IPS DF 4.7 (cell line): ENCODE data around the gene TMPRSS3.
A peak's percentile ranks its signal among the peaks of the same experiment; 100 is the strongest.

Source experiments
- DNase-seq: peaks from one replicate; pipeline ENCODE4 v3.0.0-alpha.2; 2013; ENCODE audit warnings: low spot score; ENCODE audit errors: extremely low read depth

Gene TMPRSS3

DNA sequence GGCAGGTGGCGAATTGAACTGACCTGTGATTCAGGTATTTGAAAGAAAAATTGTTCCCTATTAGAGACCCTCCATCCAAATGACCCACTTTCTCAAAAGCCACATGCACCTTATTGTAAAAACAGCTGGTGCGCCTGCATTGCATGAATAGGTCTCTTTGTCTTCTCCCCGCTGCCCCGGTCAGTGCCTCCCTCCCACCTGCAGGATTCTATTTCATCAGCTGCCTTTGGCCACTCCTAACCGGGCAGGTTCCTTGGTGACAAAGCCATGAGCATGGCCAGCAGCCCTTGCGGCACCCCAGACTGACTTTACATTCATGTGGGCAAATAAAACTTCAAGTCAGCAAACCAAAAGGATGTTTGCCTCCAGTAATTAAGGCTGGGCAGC, 6.4 kb downstream of the TMPRSS3 start:
- DNase-seq = no peak

DNA sequence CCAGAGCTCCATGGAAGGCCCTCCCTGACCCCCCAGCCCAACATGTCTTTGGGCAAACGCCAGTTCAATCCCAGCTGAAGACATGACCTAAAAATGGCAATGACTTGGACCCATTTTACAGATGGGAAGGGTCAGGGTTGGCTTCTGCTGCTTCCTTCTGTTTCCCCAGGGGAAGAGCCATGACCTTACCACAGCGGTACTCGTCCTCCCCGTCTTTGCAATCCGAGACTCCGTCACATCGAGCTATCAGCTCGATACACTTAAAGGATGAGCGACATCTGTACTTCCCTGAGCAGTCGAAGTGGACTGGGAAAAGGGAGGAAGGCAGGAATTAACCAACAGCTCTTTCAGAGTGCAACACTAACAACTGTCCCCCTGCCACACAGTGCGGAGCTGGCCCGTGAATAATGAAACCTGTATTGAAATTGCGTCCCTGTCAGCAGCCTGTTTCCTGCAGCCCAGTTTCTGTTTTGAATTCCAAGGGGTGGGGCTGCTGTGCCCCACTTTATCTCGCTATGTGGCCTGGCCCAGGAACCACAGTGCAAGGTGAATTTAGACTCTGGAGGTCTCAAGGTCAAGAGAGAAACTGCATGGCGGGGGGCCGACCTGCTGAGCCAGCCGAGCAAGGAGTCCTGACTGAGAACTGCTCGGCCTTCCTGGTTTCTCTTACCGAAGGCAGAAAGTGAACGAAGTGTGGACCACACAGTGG, 7.0 kb downstream of the TMPRSS3 start:
- no peak for DNase-seq

DNA sequence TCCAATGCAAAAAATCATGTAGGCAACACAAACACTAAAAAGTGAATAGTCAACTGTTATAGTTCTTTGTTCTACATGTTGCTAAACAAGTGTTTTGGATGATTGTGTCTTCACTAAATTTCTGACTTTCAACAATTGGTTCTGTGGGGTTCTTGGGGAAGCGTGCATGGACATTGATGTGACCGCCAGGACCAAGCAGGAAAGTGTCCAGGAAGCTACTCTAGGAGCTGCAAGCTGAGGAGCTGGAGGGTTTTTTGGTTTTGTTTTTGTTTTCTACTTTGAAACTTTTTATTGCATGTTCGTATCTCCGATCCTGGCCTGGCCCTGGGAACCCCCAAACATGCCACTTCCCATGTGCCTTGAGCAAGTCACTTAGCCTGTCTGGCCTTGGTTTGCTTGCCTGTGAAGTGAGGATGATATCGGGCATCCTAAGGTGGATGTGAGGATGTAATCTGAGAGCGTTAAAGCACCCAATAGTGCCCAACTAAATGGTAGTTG, 8.0 kb downstream of the TMPRSS3 start:
- no peak for DNase-seq

DNA sequence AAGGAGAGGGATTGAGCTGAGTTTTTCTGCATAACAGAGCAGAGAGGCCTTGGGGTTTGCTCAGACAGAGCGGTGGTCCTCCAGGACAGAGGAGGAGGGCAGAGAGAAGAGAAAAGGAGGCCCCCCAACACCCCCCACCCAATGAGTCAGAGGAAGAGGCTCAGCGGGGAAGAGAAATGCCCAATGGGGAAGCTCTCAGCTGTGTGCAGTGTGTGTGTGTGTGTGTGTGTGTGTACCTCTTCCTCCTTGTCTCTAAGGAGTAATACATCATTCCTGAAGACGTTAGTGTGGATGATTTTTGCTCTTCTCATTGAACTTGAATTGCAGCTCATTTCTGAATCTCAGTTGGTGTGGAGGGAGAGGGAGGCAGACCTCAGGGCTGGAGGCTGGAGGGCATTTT, 8.7 kb downstream of the TMPRSS3 start:
- no peak for DNase-seq

DNA sequence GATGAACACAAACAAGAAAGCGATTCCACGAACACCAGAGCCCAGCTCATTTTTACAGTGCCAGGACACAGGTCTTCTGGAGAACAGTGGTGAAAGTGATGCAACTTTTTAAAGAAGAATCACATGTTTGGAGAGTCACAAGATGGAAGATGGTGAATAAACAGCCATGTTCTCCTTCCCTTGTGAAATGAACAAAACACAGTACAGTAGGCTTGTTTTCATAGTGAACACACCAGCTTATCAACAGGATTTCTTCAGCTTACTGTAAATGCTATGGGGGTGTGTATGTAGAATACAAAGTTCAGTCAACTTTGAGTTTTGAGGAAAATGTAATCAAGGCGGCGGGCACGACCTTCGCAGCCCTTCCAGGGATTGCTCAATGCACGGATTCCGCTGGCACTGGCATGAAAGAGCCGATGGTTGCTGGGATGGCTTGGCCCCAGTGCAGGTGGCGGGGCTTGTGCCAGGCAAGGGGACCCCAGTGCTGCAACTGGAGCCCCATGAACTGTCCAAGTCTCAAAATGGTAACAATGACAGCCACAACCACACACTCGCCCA, 9.7 kb downstream of the TMPRSS3 start:
- DNase-seq = no peak

DNA sequence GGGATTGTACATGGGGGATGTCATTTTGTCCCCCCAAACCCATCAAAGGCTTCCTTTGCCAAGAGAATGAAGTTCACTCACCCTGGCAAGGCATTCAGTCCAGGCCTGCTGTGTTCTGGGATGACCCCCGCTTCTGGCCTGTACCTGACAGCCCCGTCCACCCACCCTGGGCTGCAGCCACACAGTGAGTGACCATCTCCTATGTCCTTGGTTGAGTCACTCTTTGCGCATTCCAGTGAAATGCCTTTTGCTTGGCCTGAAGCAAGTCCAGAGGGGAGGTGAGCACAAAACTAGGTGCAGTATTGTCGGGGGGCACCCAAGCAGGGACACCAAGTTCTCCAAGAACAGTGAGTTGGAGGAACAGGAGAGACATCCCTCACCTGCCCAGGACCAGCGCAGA, 10.2 kb downstream of the TMPRSS3 start:
- DNase-seq = no peak

DNA sequence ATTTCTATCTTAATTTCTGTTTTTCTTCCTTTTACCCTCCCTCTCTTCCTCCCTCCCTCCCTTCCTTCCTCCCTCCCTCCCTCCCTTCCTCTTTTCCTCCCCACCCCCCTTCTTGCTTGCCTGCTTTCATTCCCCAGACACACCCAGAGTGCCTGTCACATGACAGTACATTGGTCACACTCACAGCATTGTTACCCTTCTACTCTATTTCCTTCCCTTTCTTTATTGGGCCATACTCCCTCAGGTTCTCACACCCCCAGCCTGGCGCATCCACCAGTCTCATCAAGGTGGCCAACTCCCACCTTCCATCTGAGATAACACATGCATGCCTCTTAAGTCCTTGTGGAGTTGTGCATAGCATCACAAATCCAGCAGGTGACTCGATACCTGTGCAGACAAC, 10.9 kb downstream of the TMPRSS3 start:
- DNase-seq = no peak

DNA sequence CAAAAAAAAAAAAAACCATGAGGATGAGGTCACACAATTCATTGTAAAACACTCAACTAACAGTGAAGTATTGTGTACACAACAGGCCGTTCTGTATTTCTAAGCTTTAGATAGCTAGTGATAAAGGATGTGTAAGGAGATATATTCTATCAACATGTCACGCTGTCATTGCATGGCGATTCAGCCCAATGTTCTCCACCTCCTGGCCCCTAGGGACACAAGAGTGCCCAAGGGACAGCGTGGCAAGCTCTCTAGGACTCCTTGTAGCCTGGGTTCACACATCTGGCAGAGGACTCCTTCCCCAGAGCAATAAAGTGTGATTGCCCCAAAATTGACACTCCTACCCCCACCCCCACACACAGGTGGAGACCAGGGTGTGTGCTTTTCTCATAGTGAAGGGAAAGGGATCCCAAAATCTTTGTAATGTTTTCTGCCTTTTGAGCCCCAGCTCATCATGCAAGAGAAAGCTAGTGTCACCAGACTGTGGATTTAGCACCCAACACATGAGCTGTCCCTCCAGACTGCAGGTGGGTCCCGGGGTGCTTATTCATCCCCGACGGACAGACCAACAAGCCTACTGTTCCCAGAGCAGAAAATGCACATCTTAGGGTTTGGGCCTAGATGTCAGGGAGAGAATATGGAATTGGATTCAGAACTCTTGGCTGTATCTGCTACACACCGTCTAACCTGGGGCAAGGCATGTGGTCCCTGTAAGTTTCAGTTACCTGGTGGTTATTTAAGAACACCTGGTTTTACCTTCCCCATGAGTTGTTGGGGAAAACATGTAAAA, 11.5 kb downstream of the TMPRSS3 start:
- DNase-seq = no peak

DNA sequence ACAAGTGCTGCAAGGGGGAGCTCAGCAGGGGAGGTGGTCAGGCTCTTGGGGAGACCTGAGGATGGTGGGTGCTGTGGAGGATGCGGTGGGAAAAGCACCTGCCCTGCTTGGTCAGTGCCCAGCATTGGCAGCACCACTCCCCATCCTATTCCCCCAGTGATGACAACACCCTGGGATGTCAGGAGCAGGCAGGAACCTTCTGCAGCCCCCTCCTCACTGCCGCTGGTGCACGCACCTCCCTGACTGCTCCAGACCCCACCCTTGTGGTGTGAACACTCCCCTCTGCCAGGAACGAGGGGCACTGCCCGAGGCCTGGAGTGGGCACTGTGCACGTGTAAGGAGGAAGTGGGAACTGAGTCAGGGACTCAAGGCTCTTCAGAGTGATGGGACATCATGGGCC, 12.5 kb downstream of the TMPRSS3 start:
- no peak for DNase-seq

DNA sequence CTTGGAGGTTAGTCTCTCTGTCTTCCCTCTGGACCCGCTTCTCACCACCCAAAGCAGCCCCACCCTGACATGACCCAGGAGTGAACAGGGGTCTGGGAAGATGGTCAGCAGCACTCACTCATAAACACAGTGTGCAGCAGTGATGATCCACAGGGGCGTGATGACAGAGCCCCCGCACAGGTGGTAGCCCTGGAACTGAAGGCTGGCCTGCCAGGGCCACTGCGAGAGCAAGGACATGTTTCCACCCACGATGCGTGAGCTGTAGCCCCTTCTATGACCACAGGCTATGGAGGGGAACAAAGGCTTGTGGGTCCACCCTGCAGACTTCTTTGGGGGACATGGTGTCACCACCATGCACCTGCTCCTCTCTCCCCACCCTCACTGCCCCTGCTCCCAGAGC, 12.9 kb downstream of the TMPRSS3 start:
- DNase-seq = no peak

DNA sequence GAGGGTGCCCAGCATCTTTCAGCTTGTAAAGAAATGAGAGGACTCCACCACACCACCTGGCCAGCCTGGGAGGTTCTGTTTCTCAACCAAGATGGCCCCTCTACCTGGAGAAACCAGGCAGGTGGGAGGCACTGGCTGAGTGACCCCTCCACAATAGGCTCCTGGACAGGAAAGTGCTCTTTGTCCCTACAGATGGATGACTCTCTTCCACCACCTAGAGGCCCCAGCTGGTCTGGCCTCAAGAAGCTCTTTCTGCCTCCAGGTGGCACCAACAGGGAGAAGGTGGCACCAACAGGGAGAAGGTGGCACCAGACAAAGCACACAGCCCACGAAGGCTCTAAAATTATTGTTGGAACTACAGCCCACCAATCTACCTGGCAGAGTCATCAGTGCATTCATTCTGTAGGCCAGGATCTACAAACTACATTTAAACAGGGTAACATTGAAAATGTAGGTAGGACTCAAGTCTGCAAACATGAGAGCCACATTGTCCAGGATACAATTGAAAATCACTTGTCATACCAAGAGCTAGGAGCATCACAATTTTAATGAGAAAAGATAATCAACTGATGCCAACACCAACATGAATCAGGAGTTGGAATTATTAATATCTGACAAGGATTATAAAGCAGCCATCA, 14.4 kb downstream of the TMPRSS3 start:
- peak; percentile 30 for DNase-seq

DNA sequence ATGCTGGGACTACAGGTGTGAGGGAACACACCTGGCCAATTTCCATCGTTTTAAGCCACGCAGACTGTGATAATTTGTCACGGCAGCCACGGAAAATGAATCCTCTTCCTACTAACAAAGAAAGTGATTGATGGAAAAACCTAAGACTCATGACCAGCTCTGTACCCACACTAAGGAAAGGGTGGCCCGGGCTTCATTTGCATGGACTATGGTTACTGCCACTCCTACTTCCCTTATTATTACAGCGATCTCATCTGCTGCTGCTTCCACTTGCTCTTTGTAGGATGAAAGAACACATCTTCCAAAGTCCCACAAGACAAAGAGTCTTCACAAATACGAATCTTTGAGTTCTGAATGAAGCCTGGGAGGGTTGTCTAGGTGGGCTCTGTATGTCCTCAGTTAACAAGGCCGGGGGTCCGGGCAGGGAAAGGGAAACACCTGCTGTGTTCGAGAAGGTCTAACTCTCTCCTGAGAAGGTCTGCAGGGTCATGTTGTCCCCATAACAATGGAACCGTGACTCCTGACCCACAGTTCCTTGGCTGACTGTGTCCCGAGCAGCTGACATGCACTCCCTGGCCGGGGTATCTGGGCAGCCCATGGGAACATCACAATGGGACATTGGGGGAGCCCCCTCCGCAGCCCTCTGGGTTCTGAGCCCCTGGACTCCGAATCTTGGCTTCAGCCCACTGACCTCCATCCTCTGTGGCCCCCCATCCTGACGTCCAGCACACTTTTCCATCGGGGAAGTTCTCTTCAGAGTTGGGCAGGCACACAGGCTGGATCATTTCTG, 16.2 kb downstream of the TMPRSS3 start:
- DNase-seq = no peak

DNA sequence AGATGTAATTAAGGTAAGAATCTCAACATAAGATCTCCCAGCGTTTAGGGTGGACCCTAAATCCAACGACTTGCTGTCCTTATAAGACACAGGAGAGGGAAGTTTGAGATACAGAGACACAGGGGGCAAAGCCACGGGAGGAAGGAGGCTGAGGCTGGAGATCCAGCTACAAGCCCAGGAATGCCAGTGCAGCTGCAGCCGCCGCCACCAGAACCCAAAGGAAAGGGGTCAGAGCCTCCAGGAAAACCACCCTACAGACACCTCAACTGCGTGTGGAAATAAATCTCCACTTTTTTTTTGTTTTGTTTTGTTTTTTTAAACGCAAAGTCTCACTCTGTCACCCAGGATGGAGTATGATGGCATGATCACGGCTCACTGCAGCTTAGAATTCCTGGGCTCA, 17.4 kb downstream of the TMPRSS3 start:
- DNase-seq = no peak

DNA sequence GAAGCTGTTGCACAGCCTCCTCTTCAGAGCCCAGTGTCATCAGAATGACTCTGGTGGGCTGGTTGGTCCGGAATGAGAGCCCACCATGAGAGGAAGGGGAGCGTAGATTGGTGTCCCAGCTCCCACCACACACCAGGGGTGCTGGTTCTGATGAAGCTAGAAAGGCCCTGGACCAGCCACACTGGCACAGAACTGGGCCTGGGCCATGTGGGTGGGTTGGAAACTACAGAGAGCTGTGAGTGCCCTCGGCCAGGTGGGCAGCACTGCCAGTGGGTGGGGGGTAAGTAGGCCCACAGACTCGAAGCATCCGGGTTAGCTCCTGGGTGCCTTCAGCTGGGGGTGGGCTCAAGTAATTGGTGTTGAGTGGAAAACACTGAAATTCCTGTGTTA, 17.9 kb downstream of the TMPRSS3 start:
- no peak for DNase-seq

DNA sequence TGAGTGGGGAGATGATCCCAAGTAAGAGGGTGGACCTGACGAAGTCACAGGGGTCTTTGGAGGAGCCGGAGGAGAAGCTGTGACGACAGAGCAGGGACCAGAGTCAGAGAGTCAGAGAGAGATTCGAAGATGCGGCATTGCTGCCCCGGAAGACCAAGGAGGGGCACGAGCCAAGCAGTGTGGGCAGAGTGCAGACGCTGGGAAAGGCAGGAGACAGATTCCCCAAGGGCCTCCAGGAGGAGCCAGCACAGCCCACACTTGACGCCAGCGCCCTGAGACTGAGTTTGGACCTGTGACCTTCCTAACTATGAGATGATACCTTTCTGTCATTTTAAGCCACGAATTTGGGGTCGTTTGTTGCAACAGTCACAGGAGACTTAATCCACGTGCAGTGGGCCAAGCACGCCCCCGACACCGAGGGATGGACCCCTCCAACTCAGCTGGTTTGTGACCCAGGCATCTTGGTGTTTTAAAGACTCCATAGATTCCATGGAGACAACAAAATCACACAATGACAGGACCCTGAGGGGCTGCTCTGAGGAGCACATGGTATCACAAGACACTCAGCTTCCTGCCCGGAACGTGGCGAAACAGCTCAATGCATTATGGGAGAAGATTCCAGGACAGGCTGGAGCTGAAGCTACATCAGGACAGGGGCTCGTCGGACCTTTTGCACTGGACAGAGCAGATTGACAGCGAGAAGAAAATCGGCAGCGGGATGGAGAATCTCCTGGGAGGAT, 18.5 kb downstream of the TMPRSS3 start:
- DNase-seq = no peak

DNA sequence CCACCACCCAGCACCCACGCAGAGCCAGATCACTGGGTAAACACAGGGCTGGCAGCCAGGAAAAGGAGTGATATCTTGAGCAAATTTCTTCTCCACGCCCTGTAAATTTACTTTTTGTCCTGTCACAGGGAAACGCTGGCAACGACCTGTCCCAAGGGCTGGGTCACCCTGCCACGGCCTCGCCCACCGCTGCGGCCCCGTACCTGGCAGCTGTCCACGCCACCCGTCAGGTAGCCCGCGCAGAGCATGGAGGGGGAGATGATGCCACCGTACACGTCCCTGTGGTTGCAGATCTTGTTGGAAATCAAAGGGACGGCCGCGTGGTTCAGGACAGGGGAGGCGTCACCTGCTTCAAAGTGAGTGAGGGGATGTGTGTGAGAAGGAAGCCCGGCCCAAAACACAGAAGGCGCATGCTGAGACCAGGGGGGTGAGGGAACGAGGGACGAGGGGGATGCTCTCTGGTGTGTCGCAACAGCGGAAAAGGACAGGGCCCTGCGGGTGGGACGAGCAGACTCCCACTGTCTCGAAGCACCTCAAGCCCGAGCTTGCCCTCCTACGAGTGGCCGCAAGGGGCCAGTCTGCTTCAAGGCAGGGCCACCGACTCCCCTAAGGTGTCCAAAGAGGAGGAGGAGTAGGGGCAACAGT, 19.4 kb downstream of the TMPRSS3 start:
- DNase-seq = no peak

DNA sequence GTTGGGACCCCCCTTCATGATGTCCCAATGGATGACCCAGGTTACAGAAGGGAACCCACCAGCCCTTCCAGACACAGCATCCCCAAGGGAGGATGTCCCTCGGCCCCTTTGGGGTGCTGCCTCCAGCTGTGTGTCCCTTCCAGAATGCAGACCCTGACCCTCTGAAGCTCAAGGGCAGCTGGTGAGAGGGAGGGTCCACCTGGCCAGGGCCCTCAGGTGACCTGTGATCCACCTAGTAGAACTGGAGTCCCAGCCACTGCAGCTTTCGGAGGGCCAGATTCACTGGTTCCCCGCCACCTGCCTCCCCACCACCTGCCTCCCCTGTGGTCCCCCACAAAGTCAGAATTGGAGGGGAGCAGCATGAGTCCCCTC, 19.9 kb downstream of the TMPRSS3 start:
- DNase-seq = no peak

DNA sequence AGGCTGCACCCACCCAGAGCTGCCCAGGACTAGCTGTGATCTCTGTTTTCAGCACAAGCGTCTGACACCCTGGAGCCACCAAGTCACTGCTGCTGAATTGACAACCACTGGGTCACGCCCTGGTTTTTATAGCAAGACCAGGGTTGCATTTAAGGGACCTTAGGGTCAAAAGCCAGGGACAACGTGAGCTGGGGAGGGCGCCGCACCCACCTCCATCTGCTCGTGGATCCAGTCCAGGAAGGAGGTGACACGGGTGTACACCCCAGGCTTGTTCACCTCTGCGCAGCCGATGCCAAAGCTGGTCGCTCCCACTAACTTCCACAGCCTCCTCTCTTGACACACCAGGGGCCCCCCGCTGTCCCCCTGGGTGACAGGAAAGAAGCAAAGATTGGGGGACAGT, 20.3 kb downstream of the TMPRSS3 start:
- DNase-seq = no peak

DNA sequence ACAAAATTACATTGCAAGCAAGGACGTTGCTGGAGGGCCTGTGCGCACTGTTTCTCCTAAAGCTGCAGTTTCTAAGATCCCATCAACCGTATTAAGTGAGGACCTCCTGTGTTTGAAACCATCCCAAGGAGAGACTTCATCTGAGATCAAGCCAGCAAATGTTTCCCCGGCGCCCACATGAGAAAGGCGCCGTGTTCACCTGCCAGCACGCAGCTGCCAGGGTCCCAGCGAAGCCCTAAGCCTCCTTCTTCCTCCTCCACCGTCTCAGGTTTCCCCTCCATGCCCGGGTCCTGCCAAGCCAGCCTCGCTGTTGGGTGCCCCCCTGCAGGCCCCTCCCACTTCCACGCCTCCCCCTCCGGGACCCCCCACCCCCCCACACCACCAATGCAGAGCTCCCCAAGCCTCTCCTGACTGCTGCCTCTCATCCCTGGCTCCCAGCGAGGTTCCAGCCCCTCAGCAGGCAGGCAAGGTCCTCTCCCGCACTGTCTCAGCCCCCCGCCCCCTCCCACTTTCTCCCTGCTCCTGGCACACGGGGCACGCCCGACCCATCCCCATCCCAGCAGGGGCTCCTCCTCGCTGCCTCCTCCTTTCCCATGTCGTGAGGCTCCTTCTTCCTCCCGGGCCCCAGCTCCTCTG, 20.9 kb downstream of the TMPRSS3 start:
- no peak for DNase-seq

DNA sequence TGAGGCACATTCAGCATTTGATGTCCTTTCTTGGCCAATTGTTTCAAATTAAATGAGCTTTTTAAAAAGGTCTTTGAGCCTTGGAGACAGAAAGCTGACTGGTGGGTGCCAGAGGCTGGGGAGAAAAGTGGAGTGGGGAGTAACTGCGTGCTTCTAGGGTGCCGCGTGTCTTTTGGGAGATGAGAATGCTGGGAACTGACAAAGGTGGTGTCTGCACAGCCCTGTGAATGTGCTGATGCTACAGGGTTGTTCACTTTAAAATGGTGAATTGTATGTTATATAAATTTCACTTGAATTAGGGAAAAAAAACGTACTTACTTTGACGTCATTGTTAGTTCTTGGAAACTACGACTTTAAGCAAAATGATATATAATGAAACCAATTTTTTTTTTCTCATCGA, 21.4 kb downstream of the TMPRSS3 start:
- DNase-seq = no peak
